MM.1S (cell line): ENCODE results near the gene YDJC.
A peak's percentile ranks its signal among the peaks of the same experiment; 100 is the strongest.
"Not testable (repeated sequence)": the region's sequence is repeated elsewhere in the genome, so short reads cannot be mapped to it uniquely, and the experiment has no call there.

ENCODE experiments used
- DNase-seq: peaks from one replicate; pipeline ENCODE4 v3.0.0-alpha.2; 2015
- H2AFZ ChIP-seq: fragments of 300-600 bp; sonication (generic); 2 replicates; pipeline ENCODE4 v1.6.0; 2016; ENCODE audit warnings: antibody characterized with exemption, low read length
- H3F3A ChIP-seq: fragments of 300-600 bp; sonication (generic); 2 replicates; pipeline ENCODE4 v1.6.1; 2016; ENCODE audit warnings: mild to moderate bottlenecking, antibody characterized with exemption, low read length, moderate library complexity, mixed read lengths; ENCODE audit not compliant: insufficient read depth
- H3K27ac ChIP-seq: fragments of 300-600 bp; sonication (generic); 2 replicates; pipeline ENCODE4 v1.5.1; 2016; ENCODE audit warnings: mild to moderate bottlenecking, low read length
- H3K27me3 ChIP-seq: fragments of 300-600 bp; sonication (generic); replicated peaks from 2 replicates; pipeline ENCODE4 v1.6.0; 2016; ENCODE audit warnings: low read length; ENCODE audit not compliant: insufficient read depth
- H3K36me3 ChIP-seq: fragments of 300-600 bp; sonication (generic); replicated peaks from 2 replicates; pipeline ENCODE4 v1.6.1; 2016; ENCODE audit warnings: mild to moderate bottlenecking, low read length, mixed read lengths; ENCODE audit not compliant: insufficient read depth
- H3K4me1 ChIP-seq: fragments of 300-600 bp; sonication (generic); 2 replicates; pipeline ENCODE4 v1.6.1; 2016; ENCODE audit warnings: low read length, mixed read lengths
- H3K4me2 ChIP-seq: fragments of 300-600 bp; sonication (generic); 2 replicates; pipeline ENCODE4 v1.6.0; 2016; ENCODE audit warnings: low read depth, low read length
- H3K4me3 ChIP-seq: fragments of 300-600 bp; sonication (generic); 2 replicates; pipeline ENCODE4 v1.5.1; 2016; ENCODE audit warnings: low read length, mixed read lengths
- H3K79me2 ChIP-seq: fragments of 300-600 bp; sonication (generic); 2 replicates; pipeline ENCODE4 v1.6.1; 2016; ENCODE audit warnings: mixed run types, low read length, mixed read lengths
- H3K9ac ChIP-seq: fragments of 300-600 bp; sonication (generic); 2 replicates; pipeline ENCODE4 v1.6.1; 2016; ENCODE audit warnings: low read length, mixed read lengths
- H3K9me2 ChIP-seq: fragments of 300-600 bp; sonication (generic); replicated peaks from 2 replicates; pipeline ENCODE4 v1.6.1; 2016; ENCODE audit warnings: mild to moderate bottlenecking, low read length, mixed read lengths; ENCODE audit not compliant: insufficient read depth
- H3K9me3 ChIP-seq: fragments of 300-600 bp; sonication (generic); replicated peaks from 2 replicates; pipeline ENCODE4 v1.6.1; 2016; ENCODE audit warnings: mild to moderate bottlenecking, low read length, mixed read lengths; ENCODE audit not compliant: insufficient read depth
- H4K20me1 ChIP-seq: fragments of 300-600 bp; sonication (generic); 2 replicates; pipeline ENCODE4 v1.6.1; 2016; ENCODE audit warnings: mild to moderate bottlenecking, low read length, moderate library complexity, mixed read lengths; ENCODE audit not compliant: insufficient read depth
- CTCF ChIP-seq: fragments of 300-600 bp; sonication (generic); IDR thresholded peaks from 2 replicates; pipeline ENCODE4 v1.5.1; 2016; ENCODE audit warnings: antibody characterized with exemption, low read length, mixed read lengths
- EZH2 ChIP-seq: fragments of 300-600 bp; sonication (generic); optimal IDR thresholded peaks from 2 replicates; pipeline ENCODE3; 2017; ENCODE audit warnings: low read depth, mild to moderate bottlenecking, antibody characterized with exemption, low read length, mixed read lengths
- EZH2phosphoT487 ChIP-seq: fragments of 300-600 bp; sonication (generic); IDR thresholded peaks from 2 replicates; pipeline ENCODE4 v1.6.1; 2018; ENCODE audit warnings: antibody characterized with exemption, low read length

YDJC gene

GRCh38 chr22:21646608-21647590 is 17.1 kb upstream of the YDJC start:
- Histone ChIP-seq H4K20me1 (no peaks in the 10 kb centered on the region), H3K79me2 (peaks cover 13% of the 10 kb centered on the region), H3K36me3 (no peaks in the 10 kb centered on the region), H3K9ac (no peak overlapping the region), H3F3A (peaks cover 20% of the 10 kb centered on the region), H2AFZ (no peak overlapping the region), H3K4me2 (no peak overlapping the region), H3K27me3 (no peaks in the 10 kb centered on the region), H3K4me1 (peaks cover 7% of the 10 kb centered on the region), H3K27ac (no peak overlapping the region), H3K4me3 (no peak overlapping the region), H3K9me3 (no peaks in the 10 kb centered on the region), H3K9me2 (no peaks in the 10 kb centered on the region)
- peak; percentile 80 for DNase-seq
- no peak for TF ChIP-seq EZH2phosphoT487
- no peak for TF ChIP-seq EZH2
- TF ChIP-seq CTCF = peak; percentile 86

- H2AFZ ChIP-seq, H3K4me3 ChIP-seq, H3K27me3 ChIP-seq, H3K4me1 ChIP-seq, H3K27ac ChIP-seq, H3K9me3 ChIP-seq, DNase-seq, H4K20me1 ChIP-seq, H3K9ac ChIP-seq, H3K4me2 ChIP-seq, H3F3A ChIP-seq, H3K9me2 ChIP-seq, H3K36me3 ChIP-seq: not testable (repeated sequence)
- H3K79me2 ChIP-seq = peaks cover 13% of the 10 kb centered on the region
Observed at GRCh38 chr22:21645513-21645912, 15.7 kb upstream of the YDJC start.

GRCh38 chr22:21643533-21644357 is 13.9 kb upstream of the YDJC start:
- Histone ChIP-seq H3K27ac (no peak overlapping the region), H3K4me1 (no peaks in the 10 kb centered on the region), H3F3A (peaks cover 8% of the 10 kb centered on the region; the same call in 1 of the 2 replicates), H3K9ac (peak overlapping the region; percentile 79; the same call in 1 of the 2 replicates), H3K4me3 (peak overlapping the region; percentile 78), H3K79me2 (peaks cover 13% of the 10 kb centered on the region), H4K20me1 (no peaks in the 10 kb centered on the region), H3K27me3 (no peaks in the 10 kb centered on the region), H3K9me2 (no peaks in the 10 kb centered on the region), H2AFZ (no peak overlapping the region), H3K9me3 (no peaks in the 10 kb centered on the region), H3K36me3 (no peaks in the 10 kb centered on the region), H3K4me2 (peak overlapping the region; percentile 81)
- TF ChIP-seq EZH2phosphoT487 (no peak), CTCF (peak; percentile 22), EZH2 (no peak)
- DNase-seq = no peak
